GM18868 (cell line): ENCODE data around the gene AQP12A.
"Not testable (repeated sequence)": the region's sequence is repeated elsewhere in the genome, so short reads cannot be mapped to it uniquely, and the experiment has no call there.

ENCODE experiments used
- ATAC-seq: cut with Tn5 transposase; IDR thresholded peaks from one replicate; pipeline ENCODE4 v1.9.1; 2021; ENCODE audit warnings: mild to moderate bottlenecking, moderate library complexity; ENCODE audit not compliant: unreplicated experiment

The AQP12A gene

GRCh38 chr2:240655931-240656886 is 35.5 kb upstream of the AQP12A start:
- ATAC-seq: no peak

- not testable (repeated sequence) for ATAC-seq
These were observed 31.8 kb upstream of the AQP12A start for GRCh38 chr2:240659883-240660282.

- ATAC-seq: no peak
These were observed 29.0 kb upstream of the AQP12A start for GRCh38 chr2:240662681-240663080.

- ATAC-seq: no peak
These were observed 28.0 kb upstream of the AQP12A start for GRCh38 chr2:240663546-240664190.

GRCh38 chr2:240664622-240665021 is 27.0 kb upstream of the AQP12A start:
- no peak for ATAC-seq

- ATAC-seq: no peak
These were observed 21.3 kb upstream of the AQP12A start for GRCh38 chr2:240670402-240670801.

- no peak for ATAC-seq
These were observed 20.7 kb upstream of the AQP12A start for GRCh38 chr2:240670950-240671349.

- no peak for ATAC-seq
These were observed 19.5 kb upstream of the AQP12A start for GRCh38 chr2:240672076-240672700.

- no peak for ATAC-seq
These were observed 18.9 kb upstream of the AQP12A start for GRCh38 chr2:240672701-240673190.

- not testable (repeated sequence) for ATAC-seq
These were observed 17.0 kb upstream of the AQP12A start for GRCh38 chr2:240674461-240675184.

GRCh38 chr2:240675345-240675744 is 16.3 kb upstream of the AQP12A start:
- ATAC-seq: not testable (repeated sequence)

- ATAC-seq: not testable (repeated sequence)
These were observed 13.6 kb upstream of the AQP12A start for GRCh38 chr2:240678043-240678442.

GRCh38 chr2:240678909-240679308 is 12.8 kb upstream of the AQP12A start:
- not testable (repeated sequence) for ATAC-seq

- not testable (repeated sequence) for ATAC-seq
These were observed 11.5 kb upstream of the AQP12A start for GRCh38 chr2:240680185-240680584.

GRCh38 chr2:240682431-240683224 is 9.0 kb upstream of the AQP12A start, which contains the start of gene AQP12B:
TSS of gene AQP12B (minus strand) at chr2:240682885. CDS start at chr2:240682837, 48 bp downstream.
- not testable (repeated sequence) for ATAC-seq

- not testable (repeated sequence) for ATAC-seq
These were observed 8.2 kb upstream of the AQP12A start for GRCh38 chr2:240683329-240683979.

- not testable (repeated sequence) for ATAC-seq
These were observed 7.5 kb upstream of the AQP12A start for GRCh38 chr2:240683980-240684728.

GRCh38 chr2:240685771-240686371 is 5.8 kb upstream of the AQP12A start:
- no peak for ATAC-seq
